Thyroid gland (tissue), 4 donors: ENCODE data around the gene SCARF1. TPM values are rescaled to one million over a fixed set of nuclear protein-coding genes. Genes with fewer than 3 reads are reported as not detected.

Source experiments
- DNase-seq, 2 donors: peaks; one replicate each; pipeline ENCODE4 v3.0.0-alpha.2; 2019
- H3K27ac ChIP-seq, 3 donors: fragments of 200-600 bp; sonication (generic); 1 replicate in 2 of 3; 2 replicates in 1 of 3; pipeline ENCODE4 v1.5.1; 2016 to 2019; ENCODE audit warnings: mild to moderate bottlenecking in 1 of 3, moderate library complexity in 1 of 3
- H3K27me3 ChIP-seq: fragments of 200-600 bp; sonication (generic); one replicate; pipeline ENCODE4 v1.5.1; 2019
- H3K36me3 ChIP-seq, 2 donors: fragments of 200-600 bp; sonication (generic); one replicate each; pipeline ENCODE4 v1.5.1; 2016 to 2019
- H3K4me1 ChIP-seq, 2 donors: fragments of 200-600 bp; sonication (generic); one replicate each; pipeline ENCODE4 v1.5.1; 2017 to 2019
- H3K4me3 ChIP-seq, 3 donors: fragments of 200-600 bp; sonication (generic); replicated peaks in 1 of 3; 1 replicate in 2 of 3; 2 replicates in 1 of 3; pipeline ENCODE4 v1.5.1; 2016; ENCODE audit warnings: mild to moderate bottlenecking in 1 of 3
- H3K9me3 ChIP-seq: fragments of 200-600 bp; sonication (generic); one replicate; pipeline ENCODE4 v1.5.1; 2017
- CTCF ChIP-seq, 6 experiments: fragments of 200-600 bp in 3 of 6; fragments of 450-650 bp in 3 of 6; sonication (generic) in 3 of 6; IDR thresholded peaks; one replicate each; pipeline ENCODE4 v1.5.1; 2016 to 2019; ENCODE audit warnings: antibody characterized with exemption in 6 of 6, mild to moderate bottlenecking in 2 of 6, inconsistent platforms in 1 of 6, moderate library complexity in 1 of 6
- POLR2A ChIP-seq, 2 donors: fragments of 450-650 bp; IDR thresholded peaks; one replicate each; pipeline ENCODE4 v1.6.1; 2017; ENCODE audit warnings: antibody characterized with exemption in 2 of 2, mild to moderate bottlenecking in 2 of 2, moderate library complexity in 1 of 2
- WGBS, 2 donors: methylation state at CpG; one replicate each; pipeline ENCODE4 v1.1.5; 2017; 5-methylcytosine and 5-hydroxymethylcytosine counted together
- intact Hi-C: fragments of 100-400 bp; cut with DNase I; formaldehyde crosslinking; loops from one replicate; pipeline ENCODE4 v1.15.1; 2023
- total RNA-seq, 4 donors: library from RNA; depleted of rRNA; stranded (reverse); fragments of >200 nt; gene quantifications; one replicate each; pipeline ENCODE4 v1.2.3, GENCODE V29; 2016

The SCARF1 gene
- total RNA-seq, 4 donors from 2014 or later = 31.6 to 52.0 (median 35.5) TPM

DNA sequence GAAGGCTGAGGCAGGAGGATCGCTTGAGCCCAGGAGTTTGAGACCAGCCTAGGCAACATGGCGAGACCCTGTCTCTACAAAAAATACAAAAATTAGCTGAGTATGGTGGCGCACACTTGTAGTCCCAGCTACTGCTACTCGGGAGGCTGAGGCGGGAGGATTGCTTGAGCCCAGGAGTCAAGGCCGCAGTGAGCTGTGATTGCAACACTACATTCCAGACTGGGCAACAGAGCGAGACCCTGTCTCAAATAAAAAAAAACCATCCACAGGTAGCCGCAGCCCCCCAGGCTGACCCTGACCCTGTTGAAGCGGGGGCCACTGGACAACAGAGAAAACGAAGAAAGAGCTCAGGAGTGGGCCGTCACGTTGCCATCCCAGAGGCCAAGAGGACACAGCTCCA, 20.9 kb downstream of the SCARF1 start:
- Histone ChIP-seq H3K9me3 (no peaks in the 10 kb centered on the region), H3K27ac (no peak overlapping the region), H3K4me3 (no peak overlapping the region), H3K36me3 (no peaks in the 10 kb centered on the region), H3K27me3 (no peaks in the 10 kb centered on the region), H3K4me1 (peaks cover 12 to 26% of the 10 kb centered on the region in 2 donors)
- 86 to 90% methylated on average over 12 of the region's 12 CpGs for WGBS, 2 donors
- TF ChIP-seq POLR2A (IDR thresholded peaks at IDR 0.05) = no peak
- no peak for TF ChIP-seq CTCF (IDR thresholded peaks at IDR 0.05)
- DNase-seq = no peak
- intact Hi-C loops = no loop called here

- intact Hi-C loops = no loop called here
- TF ChIP-seq CTCF (IDR thresholded peaks at IDR 0.05) (no peak), POLR2A (IDR thresholded peaks at IDR 0.05) (no peak)
- no peak for DNase-seq
- H3K4me3 ChIP-seq = no peak overlapping the region
- H3K27me3 ChIP-seq = no peaks in the 10 kb centered on the region
- H3K27ac ChIP-seq = no peak overlapping the region
- H3K9me3 ChIP-seq = no peaks in the 10 kb centered on the region
- WGBS, 2 donors = 91 to 93% methylated on average over 10 to 14 of the region's 14 CpGs
- H3K4me1 ChIP-seq = peaks cover 9 to 21% of the 10 kb centered on the region in 2 donors
- H3K36me3 ChIP-seq = no peaks in the 10 kb centered on the region
These were observed 22.4 kb downstream of the SCARF1 start for GRCh38 chr17:1623057-1623630.

- TF ChIP-seq POLR2A (IDR thresholded peaks at IDR 0.05) (no peak), CTCF (IDR thresholded peaks at IDR 0.05) (no peak)
- Histone ChIP-seq H3K27ac (no peak overlapping the region), H3K27me3 (no peaks in the 10 kb centered on the region), H3K36me3 (no peaks in the 10 kb centered on the region), H3K4me3 (no peak overlapping the region), H3K9me3 (no peaks in the 10 kb centered on the region), H3K4me1 (peaks cover 0 to 7% of the 10 kb centered on the region in 2 donors)
- 68 to 79% methylated on average over 6 to 15 of the region's 22 CpGs for WGBS, 2 donors
- no peak for DNase-seq
- intact Hi-C loops = no loop called here
These were observed 24.1 kb downstream of the SCARF1 start for GRCh38 chr17:1621273-1621954.

GRCh38 chr17:1620486-1620885, 25.0 kb downstream of the SCARF1 start:
- H3K27me3 ChIP-seq = no peaks in the 10 kb centered on the region
- intact Hi-C loops = no loop called here
- no peak for TF ChIP-seq CTCF (IDR thresholded peaks at IDR 0.05)
- TF ChIP-seq POLR2A (IDR thresholded peaks at IDR 0.05) = no peak
- no peak overlapping the region for H3K27ac ChIP-seq
- no peaks in the 10 kb centered on the region for H3K9me3 ChIP-seq
- H3K36me3 ChIP-seq = no peaks in the 10 kb centered on the region
- no peak for DNase-seq
- H3K4me1 ChIP-seq = peaks cover 0 to 2% of the 10 kb centered on the region in 2 donors
- 80 to 93% methylated on average over 9 to 11 of the region's 13 CpGs for WGBS, 2 donors
- no peak overlapping the region for H3K4me3 ChIP-seq

GRCh38 chr17:1617620-1618174, 27.8 kb downstream of the SCARF1 start:
- H3K27ac ChIP-seq = no peak overlapping the region
- no peaks in the 10 kb centered on the region for H3K9me3 ChIP-seq
- WGBS, 2 donors = 72 to 79% methylated on average over 20 of the region's 20 CpGs
- no peaks in the 10 kb centered on the region for H3K27me3 ChIP-seq
- intact Hi-C loops = no loop called here
- H3K4me1 ChIP-seq = no peaks in the 10 kb centered on the region
- TF ChIP-seq POLR2A (IDR thresholded peaks at IDR 0.05) (no peak), CTCF (IDR thresholded peaks at IDR 0.05) (no peak)
- H3K4me3 ChIP-seq = no peak overlapping the region
- no peaks in the 10 kb centered on the region for H3K36me3 ChIP-seq
- DNase-seq = no peak
